HG02852 (cell line): ENCODE measurements around the gene GCNT2.
"Not testable (repeated sequence)": the region's sequence is repeated elsewhere in the genome, so short reads cannot be mapped to it uniquely, and the experiment has no call there.

ENCODE experiments used
- ATAC-seq: cut with Tn5 transposase; IDR thresholded peaks from one replicate; pipeline ENCODE4 v1.9.1; 2021; ENCODE audit warnings: mild to moderate bottlenecking, moderate library complexity; ENCODE audit not compliant: unreplicated experiment

The GCNT2 gene

GRCh38 chr6:10513544-10513943, 7.6 kb upstream of the GCNT2 start:
- ATAC-seq = no peak

DNA sequence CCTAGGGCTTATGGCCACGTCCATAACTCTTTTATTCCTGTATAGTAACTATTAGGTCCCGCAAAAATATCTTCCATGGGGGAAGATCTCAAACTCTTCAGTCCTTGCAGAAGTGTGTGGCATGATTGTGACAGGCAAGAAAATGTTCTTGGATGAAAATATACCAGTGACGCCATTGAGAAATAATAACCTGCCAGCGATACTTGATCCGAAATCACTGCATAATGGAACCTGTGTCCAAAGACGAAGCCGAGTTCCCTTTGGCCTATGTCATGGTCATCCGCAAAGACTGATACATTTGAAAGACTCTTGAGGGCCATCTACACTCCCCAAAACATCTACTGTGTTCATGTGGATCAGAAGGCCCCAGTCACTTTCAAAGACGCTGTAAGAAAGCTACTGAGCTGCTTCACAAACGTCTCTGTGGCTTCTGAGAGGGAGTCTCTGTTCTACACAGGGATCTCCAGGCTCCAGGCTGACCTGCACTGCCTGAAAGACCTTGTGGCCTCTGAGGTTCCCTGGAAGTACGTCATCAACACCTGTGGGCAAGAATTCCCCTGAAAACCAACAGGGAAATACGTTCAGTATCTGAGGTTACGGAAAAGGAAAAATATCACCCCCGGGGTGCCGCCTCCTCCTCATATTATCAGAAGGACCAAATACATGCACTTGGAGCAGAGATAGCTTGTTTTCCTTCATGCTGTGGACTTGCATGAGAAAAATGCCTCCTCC, 6.9 kb upstream of the GCNT2 start:
- ATAC-seq = no peak

DNA sequence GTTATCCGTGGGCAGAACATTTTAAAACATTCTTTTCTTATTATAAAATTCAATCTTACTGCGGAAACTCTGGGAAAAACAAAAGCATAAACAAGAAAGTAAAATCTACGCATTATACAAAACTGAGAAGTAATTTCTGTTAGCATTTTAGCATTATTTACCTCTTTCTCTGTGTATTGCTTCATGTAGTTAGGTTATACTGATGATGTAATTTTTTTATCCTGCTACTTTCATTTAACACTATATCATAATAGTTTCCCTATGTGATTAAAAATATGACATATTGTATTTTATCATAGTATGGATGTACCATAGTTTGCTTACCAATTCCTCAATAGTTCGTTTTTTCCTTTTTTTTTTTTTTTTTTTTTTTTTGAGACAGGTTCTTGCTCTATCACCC, 4.2 kb upstream of the GCNT2 start:
- no peak for ATAC-seq

GRCh38 chr6:10518557-10519407, 2.4 kb upstream of the GCNT2 start:
- no peak for ATAC-seq

DNA sequence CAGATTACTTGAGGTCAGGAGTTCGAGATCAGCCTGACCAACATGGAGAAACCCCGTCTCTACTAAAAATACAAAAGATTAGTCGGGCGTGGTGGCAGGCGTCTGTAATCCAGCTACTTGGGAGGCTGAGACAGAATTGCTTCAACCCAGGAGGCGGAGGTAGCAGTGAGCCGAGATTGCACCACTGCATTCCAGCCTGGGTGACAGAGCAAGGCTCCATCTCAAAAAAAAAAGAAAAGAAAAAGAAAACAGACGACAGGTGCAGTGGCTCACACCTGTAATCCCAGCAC, 1.8 kb upstream of the GCNT2 start:
- not testable (repeated sequence) for ATAC-seq

- peak; percentile 20 for ATAC-seq
Observed at GRCh38 chr6:10520468-10520867, 683 bp upstream of the GCNT2 start.

DNA sequence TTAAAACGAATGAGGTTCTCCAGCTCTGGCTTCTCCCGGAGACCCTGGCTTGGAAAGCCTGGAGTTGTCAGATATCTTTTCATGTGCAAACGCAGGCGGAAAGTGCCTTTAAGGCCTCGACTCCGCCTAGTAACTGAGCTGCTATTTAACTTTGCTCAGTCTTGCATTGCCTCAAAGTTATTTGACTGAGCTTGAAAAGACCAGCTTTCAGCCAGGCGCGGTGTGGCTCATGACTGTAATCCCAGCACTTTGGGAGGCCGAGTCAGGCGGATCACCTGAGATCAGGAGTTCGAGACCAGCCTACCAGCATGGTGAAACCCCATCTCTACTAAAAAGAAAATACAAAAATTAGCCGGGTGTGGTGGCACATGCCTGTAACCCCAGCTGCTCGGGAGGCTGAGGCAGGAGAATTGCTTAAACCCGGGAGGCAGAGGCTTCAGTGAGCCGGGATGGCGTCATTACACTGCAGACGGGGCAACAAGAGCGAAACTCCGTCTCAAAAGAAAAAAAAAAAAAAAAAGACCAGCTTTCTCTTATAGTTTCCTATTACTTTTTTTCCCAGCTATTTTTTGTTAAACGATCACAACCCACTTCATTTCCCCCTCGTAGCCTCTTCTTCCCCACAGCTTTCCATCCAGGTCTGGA, 1.9 kb downstream of the GCNT2 start:
- no peak for ATAC-seq

- ATAC-seq = no peak
Observed at GRCh38 chr6:10526156-10526555, 5.0 kb downstream of the GCNT2 start.

DNA sequence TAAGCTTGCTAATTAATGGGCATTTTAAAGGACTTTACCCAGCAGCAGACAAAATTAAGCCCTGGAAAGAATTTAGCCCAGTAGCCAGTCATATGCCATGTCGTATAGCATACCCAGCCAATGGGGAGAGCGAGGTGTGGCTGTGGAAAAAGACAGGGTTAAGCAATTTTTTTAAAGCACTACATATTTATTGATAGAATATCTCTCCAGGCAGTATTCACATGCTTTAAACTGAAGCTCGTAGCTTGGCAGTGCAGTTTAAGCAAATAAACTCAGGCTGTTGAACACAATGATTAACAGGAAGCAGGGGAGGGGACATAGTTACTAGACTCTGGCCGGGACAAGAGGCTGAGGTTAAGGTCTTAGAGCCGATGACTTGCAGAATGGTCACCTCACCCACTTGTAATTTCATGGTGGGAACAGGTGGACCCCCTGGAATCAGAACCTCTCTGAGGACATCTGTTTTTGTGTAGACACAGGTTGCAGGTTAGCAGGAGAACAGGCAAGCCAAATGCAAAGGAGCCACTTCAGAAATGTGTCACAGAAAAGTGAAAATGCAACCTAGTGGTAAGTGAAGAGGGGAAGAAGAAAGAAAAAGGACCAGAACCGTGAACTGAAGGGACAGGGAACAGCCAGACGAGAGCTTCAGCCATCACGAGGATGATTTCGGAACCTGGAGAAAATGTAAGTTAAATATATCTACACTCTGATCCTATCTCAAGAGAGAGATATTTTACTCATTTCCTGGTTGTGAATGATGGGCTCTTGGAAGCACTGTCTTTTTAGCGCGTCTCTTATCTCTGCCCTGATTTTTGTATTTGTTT, 7.2 kb downstream of the GCNT2 start:
- ATAC-seq = peak; percentile 53

GRCh38 chr6:10529231-10529801, 8.2 kb downstream of the GCNT2 start:
- no peak for ATAC-seq

- not testable (repeated sequence) for ATAC-seq
Observed at GRCh38 chr6:10529828-10530374, 8.8 kb downstream of the GCNT2 start.

- no peak for ATAC-seq
Observed at GRCh38 chr6:10531503-10531902, 10.4 kb downstream of the GCNT2 start.

DNA sequence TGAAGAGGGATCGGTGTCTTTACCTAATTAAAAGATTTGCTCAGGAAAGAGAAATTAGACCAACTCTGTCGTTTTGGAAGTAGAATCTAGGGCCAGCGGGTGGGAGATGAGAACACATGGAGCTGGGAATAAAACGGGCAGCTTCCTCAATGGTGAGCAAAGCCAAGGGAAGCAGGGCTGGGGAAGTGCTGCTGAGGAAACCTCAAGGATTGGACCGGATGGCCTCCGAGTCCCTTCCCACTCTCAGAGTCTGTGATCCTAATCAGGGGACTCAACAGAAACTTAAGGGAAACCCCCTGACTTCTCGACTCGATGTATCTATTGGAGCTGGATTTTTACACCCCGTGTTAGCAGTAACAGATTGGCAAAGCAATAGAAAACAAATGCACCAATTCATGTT, 10.8 kb downstream of the GCNT2 start:
- no peak for ATAC-seq

- no peak for ATAC-seq
Observed at GRCh38 chr6:10532392-10532791, 11.2 kb downstream of the GCNT2 start.

GRCh38 chr6:10534419-10534762, 13.2 kb downstream of the GCNT2 start:
- ATAC-seq = no peak

DNA sequence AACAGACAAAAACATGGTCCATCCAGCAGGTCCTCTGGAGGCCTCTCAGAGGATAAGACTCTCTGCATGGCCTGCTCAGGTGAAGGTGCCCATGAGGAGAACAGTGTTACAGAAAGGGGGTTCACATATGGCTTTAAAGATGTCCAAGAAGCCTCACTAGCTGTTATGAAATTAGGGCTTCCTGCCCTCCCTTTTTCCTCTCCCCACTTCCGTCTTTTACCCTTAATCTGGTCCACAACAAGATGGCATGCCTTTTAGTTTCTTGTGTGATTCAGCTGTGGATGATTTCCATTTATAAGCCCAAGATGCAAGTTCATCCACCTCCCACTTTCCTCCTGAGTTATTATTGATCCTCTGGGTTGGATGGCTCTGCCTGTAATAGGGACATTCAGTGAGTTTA, 14.0 kb downstream of the GCNT2 start:
- no peak for ATAC-seq

DNA sequence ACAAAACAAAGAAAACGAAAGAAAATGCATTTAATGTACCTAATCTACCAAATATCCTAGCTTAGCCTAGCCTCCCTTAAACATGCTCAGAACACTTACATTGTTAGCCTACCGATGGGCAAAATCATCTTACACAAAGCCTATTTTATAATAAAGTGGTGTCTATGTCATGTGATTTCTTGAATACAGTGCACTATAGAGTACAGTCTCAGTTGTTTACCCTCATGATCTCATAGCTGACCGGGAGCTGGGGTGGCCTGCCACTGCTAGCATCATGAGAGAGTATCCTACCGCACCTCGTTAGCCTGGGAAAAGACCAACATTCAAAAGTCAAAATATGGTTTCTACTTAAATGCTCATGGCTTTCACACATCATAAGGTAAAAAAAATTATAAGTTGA, 16.6 kb downstream of the GCNT2 start:
- no peak for ATAC-seq

GRCh38 chr6:10540073-10540746, 19.1 kb downstream of the GCNT2 start:
- no peak for ATAC-seq

- ATAC-seq = no peak
Observed at GRCh38 chr6:10541591-10541990, 20.4 kb downstream of the GCNT2 start.

- no peak for ATAC-seq
Observed at GRCh38 chr6:10542213-10542612, 21.1 kb downstream of the GCNT2 start.
